HG02623 (cell line): ENCODE measurements around the gene PRKAG2.
"Not testable (repeated sequence)": the region's sequence is repeated elsewhere in the genome, so short reads cannot be mapped to it uniquely, and the experiment has no call there.

Experiments used
- ATAC-seq: cut with Tn5 transposase; IDR thresholded peaks from one replicate; pipeline ENCODE4 v1.9.1; 2021; ENCODE audit warnings: moderate library complexity; ENCODE audit not compliant: unreplicated experiment

Gene PRKAG2

DNA sequence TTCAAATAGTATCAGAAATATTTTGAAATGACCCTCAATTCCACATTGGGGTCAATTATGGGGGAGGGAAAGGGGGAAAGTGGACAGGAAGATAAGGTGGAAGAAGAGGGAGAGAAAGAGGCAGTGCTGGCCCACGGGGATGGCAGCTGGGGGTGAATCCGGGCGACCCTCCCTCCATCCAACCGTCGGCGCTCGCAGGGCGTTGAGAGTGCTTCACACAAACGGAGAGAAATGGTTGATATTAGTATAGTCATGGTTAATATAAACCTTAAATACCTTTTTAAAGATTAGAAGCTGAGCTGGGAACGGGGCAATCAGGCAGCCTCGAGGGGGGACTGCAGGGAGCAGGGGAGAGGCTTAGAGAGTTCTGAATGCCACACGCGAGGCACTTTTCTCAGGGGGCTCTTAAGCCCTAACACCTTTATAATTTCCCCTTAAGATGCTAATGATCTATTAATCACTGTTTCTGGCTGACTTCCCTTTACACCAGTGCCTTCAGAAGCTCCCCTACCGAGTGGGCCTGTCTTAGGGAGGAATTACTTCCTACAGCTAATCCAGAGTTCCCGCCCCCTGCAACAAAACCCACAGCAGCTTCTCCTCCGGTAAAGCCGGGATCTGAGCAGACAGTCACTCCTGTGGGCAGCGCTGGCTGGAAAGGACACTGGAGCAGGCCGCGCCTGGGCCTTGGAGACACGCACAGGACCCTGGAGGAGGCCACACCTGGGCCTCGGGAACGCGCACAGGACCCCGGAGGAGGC is 39.5 kb downstream of the PRKAG2 start:
- no peak for ATAC-seq

DNA sequence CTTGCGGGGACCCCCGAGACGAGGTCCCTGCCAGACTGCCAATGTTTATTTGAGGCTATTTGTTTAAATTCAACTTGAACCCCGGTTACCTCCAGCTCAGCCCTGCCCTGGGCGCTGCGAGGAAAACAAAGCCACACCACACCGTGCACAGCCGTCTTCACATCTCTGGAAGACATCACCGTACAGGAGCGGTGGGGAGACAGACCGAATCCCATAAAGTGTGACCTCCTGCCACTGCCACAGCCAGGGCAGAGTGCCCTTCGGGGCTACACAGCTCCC is 40.0 kb downstream of the PRKAG2 start:
- no peak for ATAC-seq

DNA sequence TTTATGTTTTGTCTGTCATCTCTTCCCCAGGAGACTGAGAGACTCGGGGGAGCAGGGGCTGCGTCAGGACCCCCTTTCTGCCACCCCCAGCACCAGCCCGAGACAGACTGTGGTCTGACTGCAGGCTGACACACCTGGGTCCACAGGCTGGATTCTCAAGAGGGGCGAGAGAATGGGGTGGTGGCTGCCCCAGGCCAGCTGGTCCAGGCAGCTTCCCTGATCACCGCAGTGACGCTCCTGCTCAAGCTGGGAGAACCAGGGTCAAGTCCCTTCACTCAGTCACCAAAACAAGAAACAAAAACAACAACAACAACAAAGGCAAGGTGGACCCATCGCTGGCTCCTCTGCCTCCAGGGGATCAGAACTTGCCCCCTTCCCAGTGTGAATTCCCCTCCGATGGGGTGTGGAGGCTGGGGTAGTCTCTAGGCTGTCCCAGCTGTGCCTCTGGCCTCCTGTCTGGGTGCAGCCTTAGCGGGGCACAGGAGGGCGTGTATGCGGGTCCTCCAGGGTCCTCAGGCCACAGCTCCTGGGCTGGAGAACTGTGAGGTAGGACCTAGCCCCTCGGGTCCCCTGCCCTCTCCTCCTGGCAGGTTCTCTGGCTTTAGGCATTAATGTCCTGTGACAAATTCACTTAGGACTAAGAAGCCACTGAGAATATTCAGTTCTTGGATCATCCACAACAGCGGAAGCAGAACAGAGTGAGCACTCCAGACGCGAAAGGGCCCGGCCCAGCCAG is 40.6 kb downstream of the PRKAG2 start:
- no peak for ATAC-seq

DNA sequence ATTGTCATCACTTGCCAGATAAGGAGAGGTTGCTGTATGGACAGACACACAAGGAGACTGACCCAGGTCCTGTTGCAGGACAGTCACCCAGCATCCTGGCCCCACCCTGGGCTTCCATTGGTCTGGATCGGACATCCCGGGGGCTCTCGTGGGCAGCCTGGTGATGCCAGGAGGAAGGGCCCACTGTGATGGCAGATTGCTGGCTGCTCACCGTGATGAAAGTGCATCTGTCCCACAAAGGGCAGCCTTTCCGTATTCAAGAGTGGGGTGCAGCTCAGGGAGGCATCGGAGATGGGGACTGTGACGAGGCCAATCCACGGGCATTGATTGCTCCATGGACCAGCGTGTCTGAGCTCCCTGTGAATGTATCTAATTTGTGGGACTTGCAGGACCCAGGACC is 41.3 kb downstream of the PRKAG2 start:
- ATAC-seq, result no peak

DNA sequence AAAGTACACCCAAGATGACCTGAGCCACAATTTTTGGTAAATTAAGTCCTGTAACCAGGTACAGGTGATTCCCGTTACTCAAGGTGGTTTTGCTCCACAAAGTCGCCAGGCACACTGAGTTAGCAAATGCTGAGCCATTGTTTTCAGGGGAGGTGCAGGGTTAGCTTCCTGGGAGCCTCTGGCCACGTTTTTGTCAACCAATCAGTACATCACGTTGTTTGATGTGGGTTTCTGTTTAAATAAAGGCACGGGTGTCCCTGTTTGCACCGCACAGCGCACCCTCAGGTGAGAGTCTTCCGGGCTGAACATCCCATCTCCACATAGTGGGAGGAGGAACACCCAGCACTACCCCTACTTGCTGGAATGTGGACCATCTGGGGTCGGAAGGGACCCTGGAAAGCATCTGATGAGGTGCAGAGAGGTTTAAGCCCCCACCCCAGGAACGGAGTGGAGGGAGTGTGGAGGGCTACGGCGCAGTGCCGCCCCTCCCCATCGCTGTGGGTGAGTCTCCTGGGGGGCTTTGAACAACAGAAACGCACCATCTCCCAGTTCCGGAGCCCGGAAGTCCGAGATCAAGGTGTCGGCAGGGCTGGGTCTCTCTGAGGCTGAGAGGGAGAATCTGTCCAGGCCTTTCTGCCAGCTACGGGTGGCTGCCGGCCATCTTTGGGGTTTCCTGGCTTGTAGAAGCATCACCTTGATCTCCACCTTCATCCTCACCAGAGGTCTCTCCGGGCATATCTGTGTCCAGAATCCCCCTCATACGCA is 42.5 kb downstream of the PRKAG2 start:
- ATAC-seq, result no peak

DNA sequence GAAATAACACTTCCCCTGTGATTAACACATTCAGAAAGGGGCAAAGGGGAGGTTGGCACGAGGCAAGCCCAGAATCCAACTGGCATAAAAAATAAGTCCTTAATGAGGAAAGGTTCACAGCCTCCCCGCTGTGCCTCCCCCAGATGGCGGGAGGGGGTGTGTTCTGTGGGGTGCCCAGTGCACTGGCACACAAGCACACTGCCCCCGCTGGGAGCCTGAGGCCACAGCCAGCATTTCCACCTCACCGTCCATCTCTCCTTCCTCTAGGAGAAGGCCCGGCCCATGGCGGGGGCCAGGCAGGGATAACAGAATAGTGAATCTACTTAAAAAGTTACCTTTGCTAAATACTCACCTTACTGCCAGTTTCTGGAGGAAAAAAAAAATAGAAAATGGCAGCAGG is 43.2 kb downstream of the PRKAG2 start:
- no peak for ATAC-seq

DNA sequence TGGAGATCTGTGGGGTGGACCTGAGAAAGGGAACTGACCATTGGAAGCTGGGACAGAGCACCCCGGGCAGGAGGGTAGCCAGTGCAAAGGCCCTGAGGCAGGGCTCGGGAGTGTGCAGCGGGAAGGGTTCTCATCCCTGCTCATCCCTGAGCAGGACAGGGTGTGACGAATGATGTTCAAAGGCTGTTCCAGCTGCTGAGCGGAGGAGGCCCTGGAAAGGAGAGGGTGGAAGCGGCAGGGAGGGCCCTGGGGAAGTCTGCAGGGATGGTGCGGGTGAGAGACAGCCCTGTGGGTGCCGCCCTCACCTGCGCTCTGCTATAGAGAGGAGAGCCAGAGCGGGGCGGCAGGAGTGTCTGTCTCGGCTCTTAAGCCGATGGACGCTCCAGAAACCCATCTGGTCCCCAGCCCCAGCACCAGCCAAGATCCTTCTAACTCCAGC is 43.7 kb downstream of the PRKAG2 start:
- ATAC-seq, result no peak

DNA sequence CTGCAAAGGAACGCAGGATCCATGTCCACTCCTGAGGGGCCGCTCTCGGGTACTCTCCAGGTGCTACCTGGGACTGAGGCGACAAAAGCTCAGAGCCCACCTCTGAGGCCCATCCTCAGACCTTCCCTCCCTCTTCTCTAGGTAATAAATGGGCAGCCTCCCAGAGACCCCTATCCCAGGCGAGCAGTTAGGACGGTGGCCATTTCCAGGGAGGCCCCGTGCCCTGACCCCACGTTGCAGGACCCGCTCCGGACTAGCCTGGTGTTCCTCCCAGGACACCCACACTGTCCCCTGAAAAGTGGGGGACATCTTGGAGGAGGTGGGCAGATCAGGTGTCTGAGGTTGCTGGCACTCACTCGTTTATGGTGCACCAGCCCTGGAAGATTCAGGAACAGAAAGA is 44.3 kb downstream of the PRKAG2 start:
- no peak for ATAC-seq

DNA sequence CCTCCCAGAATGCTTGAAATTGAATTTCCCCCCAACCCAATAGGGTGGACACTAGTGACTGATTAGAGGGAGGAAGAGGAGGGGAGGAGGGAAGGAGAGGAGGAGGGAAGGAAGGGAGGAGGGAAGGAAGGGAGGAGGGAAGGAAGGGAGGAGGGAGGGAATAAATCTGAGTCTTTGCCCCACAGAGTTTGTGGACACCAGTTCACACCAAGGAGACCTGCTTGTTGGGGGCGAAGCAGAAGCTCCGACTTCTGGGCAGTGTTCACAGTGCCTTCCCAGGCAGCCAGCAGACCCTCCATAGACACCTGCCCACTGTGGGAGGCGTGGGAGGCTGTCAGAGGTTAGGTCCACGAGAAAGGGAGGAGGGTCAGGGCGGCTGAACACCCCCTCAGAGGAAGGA is 44.8 kb downstream of the PRKAG2 start:
- no peak for ATAC-seq

DNA sequence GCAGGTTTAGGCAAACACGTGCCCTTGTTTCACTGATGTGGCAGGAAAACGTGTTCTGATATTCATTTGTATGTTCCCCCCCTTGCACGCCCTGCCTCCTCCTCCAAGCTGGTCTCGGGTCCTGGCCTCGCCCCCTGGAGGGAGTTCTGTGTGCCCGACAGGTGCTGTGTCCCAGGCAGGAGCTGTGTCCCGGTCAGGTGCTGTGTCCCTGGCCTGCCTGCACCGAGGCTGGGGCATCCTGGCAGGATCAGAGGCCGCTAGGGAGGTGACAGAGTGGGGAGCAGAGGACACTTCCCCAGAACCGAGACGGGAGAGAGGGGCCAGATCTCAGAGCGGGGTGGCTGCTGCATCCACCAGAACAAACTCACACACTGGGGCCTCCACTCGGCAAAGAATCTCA is 45.3 kb downstream of the PRKAG2 start:
- ATAC-seq, result no peak

DNA sequence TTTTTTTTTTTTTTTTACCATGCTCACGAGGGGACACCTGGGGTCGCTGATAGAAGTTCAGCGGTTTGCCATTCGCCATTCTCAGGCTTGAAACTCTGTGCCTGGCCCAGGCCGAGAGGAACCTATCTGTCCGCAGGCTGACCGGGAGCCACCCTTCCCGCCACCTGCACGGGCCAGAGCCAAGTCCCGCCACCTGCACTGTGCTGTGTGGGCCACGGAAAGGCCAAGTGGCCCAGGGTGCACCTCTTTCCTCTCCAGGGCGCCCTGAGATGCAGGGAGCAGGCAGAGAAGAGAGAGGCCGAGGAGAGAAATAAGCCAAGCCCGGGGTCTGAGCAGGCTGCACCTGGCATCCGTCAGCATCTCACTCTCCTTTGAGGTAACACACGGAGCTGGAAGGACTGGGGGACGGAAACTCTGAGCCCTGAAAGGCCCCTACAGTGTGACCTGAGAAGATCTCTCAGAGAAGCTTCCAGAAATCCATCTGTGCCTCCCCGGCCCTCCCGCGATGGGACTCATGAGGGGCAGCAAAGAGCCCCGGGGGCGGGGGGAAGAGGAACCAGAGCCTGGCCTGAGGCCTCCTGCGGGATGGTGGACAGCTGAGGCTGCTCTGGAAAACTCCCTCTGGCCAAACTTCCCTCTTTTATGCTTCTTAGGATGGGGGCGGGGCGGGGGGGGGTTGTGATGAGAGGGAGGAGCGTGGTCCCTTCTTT is 46.6 kb downstream of the PRKAG2 start:
- ATAC-seq, result no peak

DNA sequence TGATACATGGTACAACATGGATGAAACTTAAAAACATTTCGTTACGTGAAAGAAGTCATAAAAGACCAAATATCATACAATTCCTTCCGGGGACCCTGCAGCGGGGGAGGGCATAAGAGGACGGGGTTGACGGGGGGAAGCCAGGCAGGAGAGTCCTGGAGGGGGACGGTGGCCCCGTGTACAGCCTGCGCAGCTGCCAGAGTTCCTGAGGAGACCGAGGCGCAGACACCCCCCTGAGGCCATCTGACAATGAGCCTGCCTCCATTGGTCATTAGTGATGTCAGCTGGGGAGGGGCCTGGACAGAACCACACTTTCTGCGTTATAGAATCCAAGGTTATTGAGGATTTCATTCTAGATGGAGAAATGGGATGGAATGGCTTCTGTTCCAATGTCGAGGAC is 47.2 kb downstream of the PRKAG2 start:
- no peak for ATAC-seq

DNA sequence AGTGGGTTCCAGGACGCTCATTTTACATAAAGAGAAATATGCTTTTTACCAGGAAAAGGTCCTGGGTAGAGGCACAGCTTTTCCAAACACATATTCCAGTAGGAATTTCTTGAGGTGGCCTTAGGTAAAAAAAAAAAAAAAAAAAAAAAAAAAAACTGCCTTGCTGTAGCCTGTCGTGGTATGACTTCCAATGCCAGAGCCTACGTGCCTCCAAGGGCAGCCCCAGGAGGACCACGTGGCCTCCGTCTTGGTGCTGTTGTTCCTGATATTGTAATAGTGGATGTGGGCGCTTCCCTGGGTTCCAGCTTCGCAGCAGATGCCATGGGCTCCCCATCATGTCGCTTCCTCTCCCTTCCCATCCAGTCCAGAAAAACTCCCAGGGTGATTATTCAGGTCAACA is 49.3 kb downstream of the PRKAG2 start:
- no peak for ATAC-seq

DNA sequence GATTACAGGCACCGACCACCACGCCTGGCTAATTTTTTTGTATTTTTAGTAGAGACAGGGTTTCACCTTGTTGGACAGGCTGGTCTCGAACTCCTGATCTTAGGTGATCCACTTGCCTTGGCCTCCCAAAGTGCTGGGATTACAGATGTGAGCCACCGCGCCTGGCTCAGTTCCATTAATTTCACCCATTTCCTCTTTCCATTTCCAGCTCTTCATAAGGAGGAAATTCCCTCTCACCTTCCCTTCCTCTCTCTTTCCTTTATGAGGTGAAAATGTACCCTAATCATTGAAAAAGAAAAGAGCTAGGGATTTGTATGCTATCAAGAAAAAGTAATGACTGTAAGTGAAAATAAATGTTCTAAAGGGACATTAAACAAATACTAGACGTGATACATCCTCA is 50.6 kb downstream of the PRKAG2 start:
- not testable (repeated sequence) for ATAC-seq

DNA sequence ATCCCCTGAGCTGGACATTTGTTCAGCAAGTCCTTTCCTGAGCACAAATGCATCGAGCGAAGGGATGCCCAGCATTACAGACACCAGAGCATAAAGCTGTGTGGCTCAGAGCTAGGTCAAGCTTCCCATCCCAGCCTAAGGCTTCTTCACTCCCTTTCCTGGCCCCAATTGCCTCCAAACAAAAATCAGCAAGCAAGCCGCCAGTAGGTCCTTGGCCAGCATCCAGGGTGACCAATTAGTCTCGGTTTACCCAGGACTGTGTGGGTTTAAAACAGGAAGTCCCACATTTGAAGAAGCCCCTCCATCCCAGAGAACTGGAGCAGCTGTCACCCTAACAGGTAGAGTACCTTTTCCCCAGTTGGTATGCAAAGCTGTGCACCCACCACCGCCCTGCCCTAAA is 51.2 kb downstream of the PRKAG2 start:
- no peak for ATAC-seq

DNA sequence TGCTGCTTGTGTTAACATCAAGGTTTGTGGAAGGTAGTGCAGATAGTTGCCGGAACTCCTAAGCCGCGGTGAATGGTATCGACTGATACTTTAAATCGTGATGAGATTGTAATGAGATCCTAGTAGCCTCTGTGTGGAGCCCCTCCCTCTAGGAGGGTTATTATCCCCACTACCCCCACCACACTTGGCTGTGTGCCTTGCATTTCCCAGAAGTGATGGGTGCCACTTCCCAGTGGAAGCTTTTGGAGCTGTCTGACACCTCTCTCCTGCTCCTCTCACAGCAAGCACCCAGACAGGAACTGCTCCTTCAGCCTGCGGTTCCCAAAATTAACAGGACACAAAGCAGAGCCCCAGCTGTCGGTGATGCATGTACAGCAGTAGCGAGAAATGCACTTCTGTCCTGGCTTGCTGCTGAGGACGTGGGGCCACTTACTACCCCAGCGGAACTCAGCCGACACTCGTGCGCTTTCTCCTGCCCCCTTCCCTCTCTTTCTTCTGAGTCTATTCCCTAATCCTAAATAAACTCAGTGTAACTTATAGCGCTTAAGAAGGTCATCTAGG is 52.5 kb downstream of the PRKAG2 start:
- no peak for ATAC-seq

DNA sequence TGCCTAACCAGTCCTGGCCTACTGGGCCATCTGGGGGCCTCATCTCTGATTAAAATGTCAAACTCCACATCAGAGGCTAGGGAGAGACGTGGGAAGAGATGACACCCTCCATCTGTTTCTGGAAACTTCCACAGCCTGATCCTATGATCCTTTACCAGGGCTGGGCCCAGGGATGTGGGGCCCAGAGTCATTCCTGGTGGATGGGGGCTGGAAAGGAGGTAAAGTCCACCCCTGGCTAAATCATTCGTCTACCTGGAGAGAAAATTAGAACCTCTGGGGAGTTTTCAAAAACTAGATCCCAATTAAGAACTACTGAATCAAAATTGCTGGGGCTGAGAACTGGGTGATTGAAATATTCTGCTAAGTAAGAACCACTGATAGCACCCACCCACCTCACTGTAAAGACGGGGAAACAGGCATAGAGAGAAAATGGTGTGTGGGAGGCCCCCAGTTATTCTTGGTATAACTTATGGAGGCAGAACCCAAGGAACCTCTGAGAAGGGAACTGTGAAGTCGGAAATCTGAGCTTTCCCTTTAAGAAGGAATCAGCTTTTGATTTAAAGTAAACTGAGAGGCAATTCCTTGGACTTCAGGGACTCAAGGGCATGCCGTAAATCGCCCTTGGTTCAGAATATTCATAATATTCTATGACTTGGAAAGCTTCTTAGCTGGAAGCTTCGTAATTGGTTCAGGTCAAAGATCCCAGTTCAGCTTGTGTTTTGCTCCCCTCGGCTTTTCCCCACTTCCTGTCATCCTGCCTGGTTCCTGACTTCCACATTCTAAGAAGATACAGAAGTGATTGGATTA is 53.1 kb downstream of the PRKAG2 start:
- ATAC-seq, result no peak

DNA sequence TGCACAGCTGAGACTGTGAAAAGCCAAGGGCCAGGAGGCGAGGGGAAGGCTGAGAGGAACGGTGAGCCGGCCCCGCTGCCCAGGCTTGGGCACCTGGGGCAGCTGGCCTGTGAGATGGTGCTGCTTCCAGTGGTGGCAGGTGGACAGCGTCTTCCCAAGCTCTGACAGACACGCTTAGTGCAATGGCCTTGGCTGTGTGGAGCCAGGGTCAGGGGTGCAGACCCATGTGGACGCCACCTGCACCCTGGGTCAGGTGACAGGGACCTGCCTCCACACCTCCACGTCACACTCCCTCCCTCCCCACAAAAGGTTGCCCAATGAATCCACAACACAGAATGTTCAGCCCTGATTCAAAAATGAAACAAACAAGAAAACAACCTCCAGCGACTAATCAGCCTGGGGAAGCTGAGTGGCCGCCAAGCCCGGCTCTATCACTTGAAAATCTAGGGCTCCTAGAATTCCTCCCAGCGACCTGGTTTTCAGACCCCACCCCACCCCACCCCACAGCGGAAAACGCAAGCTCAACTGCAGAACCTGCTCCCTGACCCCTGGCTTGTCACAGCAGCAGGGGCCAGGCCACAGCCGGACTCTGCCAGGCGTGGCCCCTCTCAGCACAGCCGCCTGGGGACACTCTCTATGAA is 54.3 kb downstream of the PRKAG2 start:
- no peak for ATAC-seq

DNA sequence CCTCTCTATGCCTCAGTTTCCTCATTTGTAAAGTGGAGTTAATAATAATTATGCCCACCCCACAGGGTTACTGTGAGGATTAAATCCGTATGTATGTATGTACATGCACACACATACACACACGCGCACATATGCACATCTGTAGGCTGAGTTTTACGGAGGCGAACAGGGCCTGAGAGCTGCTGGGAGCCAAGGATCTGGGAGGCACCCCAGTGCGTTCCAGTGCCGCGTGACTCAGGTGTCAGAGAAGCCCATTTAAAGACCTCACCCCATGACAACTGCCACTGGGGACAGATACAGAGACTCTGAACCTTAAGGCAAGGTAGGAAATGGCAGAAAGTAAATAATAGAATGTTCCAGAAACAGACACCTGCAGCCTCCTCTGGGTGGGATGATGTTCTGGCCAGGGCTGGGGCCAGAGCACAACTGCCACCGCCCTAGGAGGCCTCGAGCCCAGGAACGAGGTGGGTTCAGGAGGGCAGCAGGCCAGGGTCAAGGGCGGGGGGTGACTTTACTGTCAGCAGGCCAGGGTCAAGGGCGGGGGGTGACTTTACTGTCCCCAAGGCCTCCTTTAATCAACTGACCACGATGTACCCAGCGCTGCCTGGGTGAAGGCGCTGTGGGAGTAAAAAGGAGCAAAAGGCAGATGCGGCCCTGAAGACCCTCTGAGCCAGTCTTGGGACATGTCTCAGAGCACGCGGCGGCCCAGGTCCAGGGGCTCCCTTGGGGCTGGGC is 54.9 kb downstream of the PRKAG2 start:
- ATAC-seq, result no peak
